Suprapubic skin (tissue), 4 donors: ENCODE data around the gene SVEP1. TPM values are rescaled to one million over a fixed set of nuclear protein-coding genes. Genes with fewer than 3 reads are reported as not detected.

Experiments used
- DNase-seq, 2 donors: peaks; one replicate each; pipeline ENCODE4 v3.0.0-alpha.2; 2019; ENCODE audit warnings: low spot score in 2 of 2
- H3K27ac ChIP-seq: fragments of 200-600 bp; sonication (generic); one replicate; pipeline ENCODE4 v1.5.1; 2019
- H3K27me3 ChIP-seq: fragments of 200-600 bp; sonication (generic); one replicate; pipeline ENCODE4 v1.5.1; 2019
- H3K36me3 ChIP-seq: fragments of 200-600 bp; sonication (generic); one replicate; pipeline ENCODE4 v1.5.1; 2019
- H3K4me1 ChIP-seq: fragments of 200-600 bp; sonication (generic); one replicate; pipeline ENCODE4 v1.5.1; 2019
- H3K4me3 ChIP-seq: fragments of 200-600 bp; sonication (generic); one replicate; pipeline ENCODE4 v1.5.1; 2019; ENCODE audit warnings: mild to moderate bottlenecking
- H3K9me3 ChIP-seq: fragments of 200-600 bp; sonication (generic); one replicate; pipeline ENCODE4 v1.5.1; 2019
- CTCF ChIP-seq, 2 donors: fragments of 200-600 bp in 1 of 2; fragments of 450-650 bp in 1 of 2; sonication (generic) in 1 of 2; IDR thresholded peaks; one replicate each; pipeline ENCODE4 v1.5.1; 2016 to 2019; ENCODE audit warnings: antibody characterized with exemption in 2 of 2, mild to moderate bottlenecking in 1 of 2, moderate library complexity in 1 of 2
- EP300 ChIP-seq: sonication (generic); formaldehyde crosslinking; IDR thresholded peaks from one replicate; pipeline ENCODE4 v1.6.1; 2017; ENCODE audit warnings: antibody characterized with exemption
- POLR2A ChIP-seq, 2 donors: fragments of 450-650 bp; IDR thresholded peaks; one replicate each; pipeline ENCODE4 v1.6.1; 2017; ENCODE audit warnings: antibody characterized with exemption in 2 of 2, mild to moderate bottlenecking in 2 of 2, moderate library complexity in 2 of 2
- POLR2AphosphoS5 ChIP-seq, 3 donors: sonication (generic); formaldehyde crosslinking; IDR thresholded peaks; one replicate each; pipeline ENCODE4 v1.6.1; 2017; ENCODE audit warnings: antibody characterized with exemption in 3 of 3
- WGBS: methylation state at CpG from one replicate; pipeline ENCODE4 v1.1.5; 2018; 5-methylcytosine and 5-hydroxymethylcytosine counted together
- total RNA-seq, 4 donors: library from RNA; depleted of rRNA; stranded (reverse); fragments of >200 nt; gene quantifications; one replicate each; pipeline ENCODE4 v1.1.0, GENCODE V29; 2016

SVEP1 gene
- total RNA-seq, 4 donors from 2014 or later: 5.8 to 15.6 (median 11.2) TPM

GRCh38 chr9:110451726-110452125 lies 127.8 kb downstream of the SVEP1 start:
- no peaks in the 10 kb centered on the region for H3K36me3 ChIP-seq
- H3K4me3 ChIP-seq: no peak overlapping the region
- no peak overlapping the region for H3K27ac ChIP-seq
- no peak for DNase-seq
- no peaks in the 10 kb centered on the region for H3K9me3 ChIP-seq
- no peaks in the 10 kb centered on the region for H3K4me1 ChIP-seq
- no peaks in the 10 kb centered on the region for H3K27me3 ChIP-seq
- no peak for TF ChIP-seq POLR2A (IDR thresholded peaks at IDR 0.05)
- no peak for TF ChIP-seq CTCF (IDR thresholded peaks at IDR 0.05)
- 22% methylated on average over 2 of the region's 2 CpGs for WGBS

GRCh38 chr9:110447476-110447875 lies 132.1 kb downstream of the SVEP1 start:
- Histone ChIP-seq H3K36me3 (peaks cover 5% of the 10 kb centered on the region), H3K9me3 (no peaks in the 10 kb centered on the region), H3K4me3 (no peak overlapping the region), H3K4me1 (no peaks in the 10 kb centered on the region), H3K27me3 (no peaks in the 10 kb centered on the region), H3K27ac (no peak overlapping the region)
- TF ChIP-seq EP300: no peak
- TF ChIP-seq POLR2AphosphoS5 (IDR thresholded peaks at IDR 0.05): no peak
- no peak for DNase-seq

- Histone ChIP-seq H3K4me3 (no peak overlapping the region), H3K4me1 (no peaks in the 10 kb centered on the region), H3K36me3 (peaks cover 5% of the 10 kb centered on the region), H3K27ac (no peak overlapping the region), H3K9me3 (no peaks in the 10 kb centered on the region), H3K27me3 (no peaks in the 10 kb centered on the region)
- TF ChIP-seq POLR2AphosphoS5 (IDR thresholded peaks at IDR 0.05) (no peak), EP300 (no peak), CTCF (IDR thresholded peaks at IDR 0.05) (no peak), POLR2A (IDR thresholded peaks at IDR 0.05) (no peak)
- no peak for DNase-seq
These were observed 133.4 kb downstream of the SVEP1 start for GRCh38 chr9:110446171-110446570.

- Histone ChIP-seq H3K36me3 (peaks cover 5% of the 10 kb centered on the region), H3K27ac (no peak overlapping the region), H3K9me3 (no peaks in the 10 kb centered on the region), H3K4me1 (no peaks in the 10 kb centered on the region), H3K4me3 (no peak overlapping the region), H3K27me3 (no peaks in the 10 kb centered on the region)
- DNase-seq: no peak
- TF ChIP-seq CTCF (IDR thresholded peaks at IDR 0.05) (no peak), EP300 (no peak), POLR2A (IDR thresholded peaks at IDR 0.05) (no peak), POLR2AphosphoS5 (IDR thresholded peaks at IDR 0.05) (no peak)
- 75% methylated on average over 6 of the region's 6 CpGs for WGBS
These were observed 134.6 kb downstream of the SVEP1 start for GRCh38 chr9:110444911-110445310.

- H3K27me3 ChIP-seq: no peaks in the 10 kb centered on the region
- peaks cover 5% of the 10 kb centered on the region for H3K36me3 ChIP-seq
- H3K9me3 ChIP-seq: no peaks in the 10 kb centered on the region
- no peak overlapping the region for H3K4me3 ChIP-seq
- no peak overlapping the region for H3K27ac ChIP-seq
- DNase-seq: no peak
- TF ChIP-seq POLR2AphosphoS5 (IDR thresholded peaks at IDR 0.05): no peak
- TF ChIP-seq EP300: no peak
- no peak for TF ChIP-seq CTCF (IDR thresholded peaks at IDR 0.05)
- TF ChIP-seq POLR2A (IDR thresholded peaks at IDR 0.05): no peak
- no peaks in the 10 kb centered on the region for H3K4me1 ChIP-seq
These were observed 135.7 kb downstream of the SVEP1 start for GRCh38 chr9:110443866-110444220.

- TF ChIP-seq POLR2A (IDR thresholded peaks at IDR 0.05): no peak
- TF ChIP-seq CTCF (IDR thresholded peaks at IDR 0.05): no peak
- no peak for TF ChIP-seq EP300
- Histone ChIP-seq H3K4me1 (no peaks in the 10 kb centered on the region), H3K9me3 (no peaks in the 10 kb centered on the region), H3K27ac (no peak overlapping the region), H3K27me3 (no peaks in the 10 kb centered on the region), H3K36me3 (peaks cover 5% of the 10 kb centered on the region), H3K4me3 (no peak overlapping the region)
- 16% methylated on average over 3 of the region's 3 CpGs for WGBS
- DNase-seq: no peak
These were observed 136.2 kb downstream of the SVEP1 start for GRCh38 chr9:110443146-110443865.
